NCI-H187 (cell line): Measurements from ENCODE around the gene CMPK2.

ENCODE experiments used
- DNase-seq, 2 experiments: peaks; one replicate each; lab custom pipeline; 2025; lab: John Stamatoyannopoulos, UW

Gene CMPK2

DNA sequence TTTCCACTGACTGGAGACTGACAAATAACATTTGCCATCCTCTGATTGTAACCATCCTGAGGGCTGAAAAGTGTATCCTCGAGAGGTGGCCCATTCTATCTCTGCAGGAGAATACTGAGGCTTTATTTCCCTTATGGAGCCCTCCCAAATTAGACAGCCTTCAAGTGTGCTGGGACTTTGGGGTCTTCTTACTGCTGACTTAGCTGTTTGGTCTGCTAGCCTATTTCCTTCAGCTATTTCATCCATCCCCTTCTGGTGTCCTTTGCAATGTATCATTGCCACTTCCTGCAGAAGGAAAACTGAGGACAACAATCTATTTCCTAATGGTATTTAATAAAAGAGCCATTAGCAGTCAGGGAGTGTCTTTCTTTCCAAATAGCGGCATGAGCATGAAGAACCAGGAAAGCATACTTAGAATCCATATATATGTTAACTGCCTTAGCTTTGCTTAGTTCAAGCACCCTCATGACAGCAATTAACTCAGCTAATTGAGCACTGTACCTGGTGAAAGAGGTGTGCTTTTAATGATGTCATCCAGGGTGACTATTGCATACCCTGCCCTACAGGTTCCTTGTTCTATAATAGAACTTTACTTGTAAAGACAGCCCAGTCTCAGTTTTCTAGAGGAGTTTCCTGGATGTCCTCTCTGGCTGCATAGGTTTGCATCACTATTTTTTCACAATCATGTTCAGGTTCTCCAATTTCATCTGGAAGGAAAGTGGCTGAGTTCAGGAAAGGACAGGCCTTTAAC, 24.0 kb downstream of the CMPK2 start:
- no peak for DNase-seq

- no peak for DNase-seq
Observed at GRCh38 chr2:6838673-6839319, 26.9 kb downstream of the CMPK2 start.

GRCh38 chr2:6835467-6835866, 30.2 kb downstream of the CMPK2 start:
- DNase-seq, result no peak

DNA sequence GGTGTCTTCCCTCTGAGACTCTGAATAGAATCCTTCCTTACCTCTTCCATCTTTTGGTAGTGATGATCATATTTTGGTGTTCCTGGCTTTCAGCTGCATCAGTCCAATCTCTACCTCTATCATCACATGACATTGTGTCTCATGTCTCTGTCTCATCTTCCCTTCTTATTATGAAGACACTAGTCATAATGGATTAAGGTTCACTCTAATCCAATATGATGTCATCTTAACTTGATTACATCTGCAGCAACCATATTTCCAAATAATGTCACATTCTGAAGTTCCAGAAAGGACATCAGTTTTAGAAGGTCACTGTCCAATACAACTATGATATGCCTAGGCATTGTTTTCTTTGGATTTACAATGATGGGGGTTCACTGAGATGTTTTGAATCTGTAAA, 31.5 kb downstream of the CMPK2 start:
- no peak for DNase-seq

DNA sequence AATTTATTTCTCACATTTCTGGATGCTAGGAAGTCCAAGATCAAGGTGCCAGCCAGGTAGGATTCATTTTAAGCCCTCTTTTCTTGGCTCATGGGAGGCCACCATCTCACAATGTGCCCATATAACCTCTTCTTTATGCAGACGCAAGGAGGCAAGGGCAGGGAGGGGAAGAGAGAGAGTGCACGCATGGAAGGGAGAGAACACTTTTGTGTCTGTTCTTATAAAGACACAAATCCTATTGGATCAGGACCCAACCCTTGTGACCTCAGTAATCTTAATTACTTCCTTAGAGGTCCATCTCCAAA, 32.5 kb downstream of the CMPK2 start:
- DNase-seq, result no peak

- DNase-seq, result no peak
Observed at GRCh38 chr2:6832596-6833299, 33.0 kb downstream of the CMPK2 start.

DNA sequence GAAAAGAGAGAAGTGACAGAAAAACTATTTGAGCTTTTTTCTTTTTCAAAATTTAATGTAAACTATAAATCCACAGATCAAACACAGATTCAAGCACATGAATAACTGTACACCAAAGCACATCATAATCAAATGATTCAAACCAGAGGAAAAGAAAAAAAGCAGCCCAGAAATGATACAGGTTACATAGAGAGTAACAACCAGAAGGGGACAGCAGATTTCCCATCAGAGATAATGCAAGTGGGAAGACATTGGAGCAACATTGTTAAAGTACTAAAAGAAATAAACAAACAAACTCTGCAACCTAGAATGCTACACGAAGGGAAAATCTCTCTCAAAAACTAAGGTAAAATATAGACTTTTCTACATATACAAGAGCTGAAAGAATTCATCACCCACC, 34.5 kb downstream of the CMPK2 start:
- no peak for DNase-seq

- no peak for DNase-seq
Observed at GRCh38 chr2:6828299-6828584, 37.5 kb downstream of the CMPK2 start.

DNA sequence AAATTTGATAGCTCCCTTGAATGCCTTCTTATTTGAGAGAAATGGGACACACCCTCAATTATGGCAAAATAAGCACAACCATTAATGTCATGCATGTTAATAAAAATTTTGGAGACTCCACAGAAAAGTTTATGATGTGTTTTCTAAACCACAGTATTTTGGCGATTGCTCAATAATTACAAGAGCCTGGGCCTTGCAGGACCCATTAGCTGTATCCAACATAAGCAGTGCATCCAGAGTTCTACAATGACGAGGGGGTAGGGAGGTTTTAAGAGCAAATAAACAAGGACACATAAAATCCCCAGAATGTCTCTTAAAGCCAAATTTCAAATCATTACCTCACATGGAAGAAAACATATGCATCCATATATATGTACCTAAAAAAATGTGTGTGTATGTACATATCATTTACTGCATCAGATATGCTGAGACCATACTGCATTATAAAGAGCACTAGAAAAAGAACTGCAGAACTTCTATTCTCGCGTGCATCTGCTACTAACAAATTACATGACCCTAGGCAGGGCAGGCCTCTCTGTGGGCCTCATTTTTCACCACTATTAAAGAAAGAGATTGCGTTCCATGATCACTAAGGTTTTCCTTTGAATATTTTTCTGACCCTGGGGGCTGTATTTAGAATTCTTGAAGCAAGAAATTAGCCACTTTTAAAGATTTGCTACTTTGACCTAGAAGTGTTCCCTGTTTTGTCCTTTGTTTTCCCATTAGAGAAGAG, 38.0 kb downstream of the CMPK2 start:
- DNase-seq, result no peak

- peak; percentile 16 to 42 for DNase-seq
Observed at GRCh38 chr2:6826081-6826913, 39.4 kb downstream of the CMPK2 start.

DNA sequence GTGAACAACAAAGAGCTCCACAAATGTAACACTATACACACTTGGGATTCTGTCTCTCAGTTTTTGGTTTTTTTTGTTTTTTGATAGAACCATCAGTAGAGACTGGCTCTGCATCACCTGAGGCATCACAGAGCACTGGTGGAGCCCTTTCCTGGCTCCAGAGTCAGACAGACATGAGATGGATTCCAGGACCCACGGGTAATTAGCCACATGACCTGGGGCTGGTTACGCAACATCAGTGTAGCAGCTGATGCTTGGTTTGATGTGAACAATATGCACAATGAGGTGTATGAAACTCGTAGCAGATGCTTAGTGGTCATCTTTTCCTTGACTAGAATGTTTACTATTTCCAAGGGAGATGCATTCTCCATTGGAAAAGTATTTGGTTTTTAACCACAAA, 40.7 kb downstream of the CMPK2 start:
- DNase-seq, result no peak

- no peak for DNase-seq
Observed at GRCh38 chr2:6823111-6823510, 42.6 kb downstream of the CMPK2 start.

DNA sequence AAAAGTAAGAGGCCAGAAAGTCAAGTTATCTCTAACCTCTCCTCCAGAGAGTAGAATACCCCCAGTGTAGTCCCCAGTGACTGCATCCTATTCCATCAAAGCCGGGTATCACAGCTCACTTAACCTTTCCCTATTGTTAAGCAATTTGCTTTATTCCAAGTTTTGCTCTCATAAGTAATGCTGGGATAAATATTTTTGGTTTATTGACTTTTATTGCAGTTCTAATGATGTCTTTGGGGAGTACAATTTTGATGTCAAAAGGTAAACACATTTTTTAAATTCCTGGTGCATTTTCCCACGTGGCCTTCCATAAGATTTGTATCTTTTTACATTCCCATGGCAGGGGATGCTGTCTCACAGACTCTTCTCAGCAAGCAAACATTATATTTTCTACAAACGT, 43.3 kb downstream of the CMPK2 start:
- no peak for DNase-seq

DNA sequence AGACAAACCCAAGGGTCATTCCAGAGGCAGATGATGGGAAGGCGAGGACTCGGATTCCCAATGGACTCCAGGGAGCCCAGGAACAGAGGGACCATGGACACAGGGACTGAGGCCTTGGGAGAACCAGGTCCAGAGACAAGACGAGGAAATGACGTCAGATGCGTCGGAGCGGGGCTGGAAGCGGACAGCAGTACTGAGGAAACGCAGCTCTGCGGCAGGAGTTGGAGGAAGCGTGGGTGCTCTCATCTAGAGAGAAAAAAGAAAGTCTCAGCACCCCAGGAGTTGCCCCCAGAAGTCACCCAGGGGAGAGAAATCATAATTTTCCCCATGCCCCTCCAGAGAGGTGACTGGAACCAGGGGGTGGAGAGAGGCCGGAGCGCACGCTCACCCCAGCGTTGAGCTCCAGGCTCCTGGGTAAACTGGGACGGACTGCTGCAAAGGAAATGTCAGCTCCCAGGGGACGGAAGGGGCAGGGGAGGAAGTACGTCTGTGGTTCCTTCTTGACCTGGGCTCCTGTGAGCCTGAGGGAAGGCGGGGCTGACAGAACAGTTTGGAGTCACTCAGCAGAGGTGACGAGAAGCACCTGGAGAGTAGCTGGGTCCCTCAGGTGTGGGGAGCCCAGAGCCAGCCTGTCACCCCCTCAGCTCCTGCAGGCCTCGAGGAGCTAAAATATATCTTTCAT, 44.7 kb downstream of the CMPK2 start:
- no peak for DNase-seq

GRCh38 chr2:6820236-6820635, 45.5 kb downstream of the CMPK2 start:
- DNase-seq, result no peak

- DNase-seq, result no peak
Observed at GRCh38 chr2:6819668-6820067, 46.0 kb downstream of the CMPK2 start.

DNA sequence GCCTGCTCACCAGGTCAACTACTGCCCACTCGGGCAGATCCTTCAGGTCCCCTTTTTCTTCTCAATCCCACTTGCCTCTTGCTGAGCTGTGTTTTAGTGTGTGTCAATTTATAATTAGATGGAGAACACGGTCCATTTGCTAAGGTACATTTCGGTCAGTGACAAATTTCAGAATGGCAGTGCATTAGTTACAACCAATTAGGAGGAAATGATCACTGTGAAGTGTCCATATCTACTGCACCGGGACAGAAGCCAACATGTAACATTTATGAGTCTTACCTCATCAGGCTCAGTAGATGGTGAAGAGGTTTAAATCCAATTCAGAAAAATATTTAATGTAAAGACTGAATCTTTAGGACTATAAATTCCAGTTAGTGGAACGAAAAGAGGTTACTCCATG, 47.7 kb downstream of the CMPK2 start:
- DNase-seq, result no peak

- DNase-seq, result no peak
Observed at GRCh38 chr2:6814869-6815268, 50.8 kb downstream of the CMPK2 start.

DNA sequence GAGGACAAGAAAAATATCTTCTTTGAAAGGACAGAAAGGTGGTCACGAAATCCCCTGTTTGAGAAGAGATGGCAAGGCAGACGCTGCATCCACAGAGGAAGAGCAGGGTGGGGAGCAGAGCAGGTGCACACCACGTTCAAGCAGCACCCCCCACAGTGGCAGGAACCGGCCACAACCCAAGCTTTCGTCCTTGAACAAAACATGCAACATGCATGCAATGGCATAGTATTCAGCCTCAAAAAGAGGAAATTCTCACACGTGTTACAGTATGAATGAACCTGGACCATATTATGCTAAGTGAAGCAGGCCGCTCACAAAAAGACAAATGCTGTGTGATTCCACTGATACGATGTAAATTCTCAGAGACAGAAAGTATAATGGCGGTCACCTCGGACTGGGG, 51.4 kb downstream of the CMPK2 start:
- DNase-seq, result no peak

GRCh38 chr2:6813573-6813972, 52.1 kb downstream of the CMPK2 start:
- no peak for DNase-seq

- DNase-seq, result no peak
Observed at GRCh38 chr2:6812857-6813530, 52.7 kb downstream of the CMPK2 start.
